Esophagus squamous epithelium (tissue), 5 donors: Measurements from ENCODE around the gene PSMB8. TPM values are rescaled to one million over a fixed set of nuclear protein-coding genes. Genes with fewer than 3 reads are reported as not detected.
A peak's percentile ranks its signal among the peaks of the same experiment; 100 is the strongest.

Source experiments
- DNase-seq: peaks from one replicate; lab custom pipeline; 2025; lab: John Stamatoyannopoulos, UW
- H3K27ac ChIP-seq, 4 donors: fragments of 200-600 bp; sonication (generic); one replicate each; pipeline ENCODE4 v1.5.1; 2016 to 2019; ENCODE audit warnings: mild to moderate bottlenecking in 1 of 4
- H3K27me3 ChIP-seq, 4 donors: fragments of 200-600 bp; sonication (generic); 1 replicate in 3 of 4; 2 replicates in 1 of 4; pipeline versions ENCODE4 v1.5.1 to v1.6.0; 2017 to 2021; ENCODE audit warnings: antibody characterized with exemption in 1 of 4
- H3K36me3 ChIP-seq, 3 donors: fragments of 200-600 bp; sonication (generic); one replicate each; pipeline ENCODE4 v1.5.1; 2016 to 2019
- H3K4me1 ChIP-seq, 3 donors: fragments of 200-600 bp; sonication (generic); one replicate each; pipeline ENCODE4 v1.5.1; 2017 to 2019
- H3K4me3 ChIP-seq, 4 donors: fragments of 200-600 bp; sonication (generic); 1 replicate in 3 of 4; 2 replicates in 1 of 4; pipeline ENCODE4 v1.5.1; 2016 to 2019; ENCODE audit warnings: mild to moderate bottlenecking in 2 of 4, moderate library complexity in 1 of 4
- H3K9me3 ChIP-seq, 3 donors: fragments of 200-600 bp; sonication (generic); one replicate each; pipeline ENCODE4 v1.5.1; 2016 to 2019
- POLR2A ChIP-seq, 4 donors: fragments of 450-650 bp; IDR thresholded peaks; one replicate each; pipeline ENCODE4 v1.6.1; 2017; ENCODE audit warnings: antibody characterized with exemption in 4 of 4, mild to moderate bottlenecking in 4 of 4, moderate library complexity in 3 of 4
- WGBS, 2 donors: methylation state at CpG; one replicate each; pipeline ENCODE4 v1.1.5; 2018; 5-methylcytosine and 5-hydroxymethylcytosine counted together
- intact Hi-C: fragments of 100-400 bp; cut with DNase I; formaldehyde crosslinking; loops from one replicate; pipeline ENCODE4 v1.15.0; 2022
- total RNA-seq, 4 donors: library from RNA; depleted of rRNA; stranded (reverse); fragments of >200 nt; gene quantifications; one replicate each; pipeline ENCODE4 v1.1.0, GENCODE V29; 2016
- TF ChIP-seq, protein P1 (sequence below), 6 experiments: fragments of 450-650 bp in 4 of 6; fragments of 200-600 bp in 2 of 6; sonication (generic) in 2 of 6; IDR thresholded peaks; one replicate each; pipeline ENCODE4 v1.5.1; 2016 to 2019; ENCODE audit warnings: antibody characterized with exemption in 6 of 6, mild to moderate bottlenecking in 4 of 6, moderate library complexity in 4 of 6
- donor health status: DM: yes; HTN: yes; CAD: no.

Gene PSMB8
- total RNA-seq, 4 donors from 2014 or later, result 21.6 to 135 (median 42.2) TPM

DNA sequence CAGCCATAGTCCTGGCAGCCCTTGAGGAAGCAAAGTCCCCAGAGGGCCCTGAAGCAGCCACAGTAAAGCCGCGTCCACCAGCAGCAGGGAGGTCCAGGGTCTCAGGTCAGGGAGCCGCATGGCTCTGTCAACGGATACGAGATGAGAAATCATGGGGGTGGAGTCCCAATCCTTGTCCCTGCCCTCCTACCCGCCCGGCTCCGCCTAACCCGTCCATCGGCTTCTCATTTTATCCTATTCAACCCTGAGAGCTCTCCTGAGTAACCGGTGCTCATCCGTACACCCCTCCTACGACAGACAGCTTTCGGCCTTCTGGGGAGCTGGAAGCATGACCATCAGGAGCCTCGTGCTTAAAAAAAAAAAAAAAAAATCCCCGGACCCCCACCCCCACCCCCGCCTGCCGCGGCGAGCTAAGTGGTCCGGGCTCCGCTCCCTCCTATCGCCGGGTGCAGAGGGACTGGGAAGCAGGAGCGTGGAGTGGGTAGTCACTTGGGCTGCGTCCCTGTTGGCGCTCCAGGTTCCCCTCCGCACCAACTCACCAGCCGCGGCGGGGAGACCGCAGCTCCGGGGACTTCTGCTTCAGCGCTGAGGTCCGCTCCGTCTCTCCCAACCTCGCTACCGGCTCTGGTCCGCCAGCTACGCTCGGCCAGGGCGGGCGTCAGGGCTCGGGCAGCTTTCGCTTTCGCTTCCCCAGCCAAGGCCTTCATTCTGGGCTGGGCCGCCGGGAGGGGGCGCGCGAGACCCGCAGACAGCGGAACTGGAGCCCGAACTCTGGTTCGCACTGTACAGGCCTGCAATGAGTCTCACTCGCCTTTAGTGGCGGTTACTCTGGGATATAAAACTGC, 5.5 kb downstream of the PSMB8 start, which contains the start of gene TAP2:
Gene TAP2 (minus strand): TSS at position 626 of the 845 bp plus-strand sequence. CDS start 506 bp downstream, at position 120.
- DNase-seq, result peak; percentile 67
- TF ChIP-seq, protein P1, sequence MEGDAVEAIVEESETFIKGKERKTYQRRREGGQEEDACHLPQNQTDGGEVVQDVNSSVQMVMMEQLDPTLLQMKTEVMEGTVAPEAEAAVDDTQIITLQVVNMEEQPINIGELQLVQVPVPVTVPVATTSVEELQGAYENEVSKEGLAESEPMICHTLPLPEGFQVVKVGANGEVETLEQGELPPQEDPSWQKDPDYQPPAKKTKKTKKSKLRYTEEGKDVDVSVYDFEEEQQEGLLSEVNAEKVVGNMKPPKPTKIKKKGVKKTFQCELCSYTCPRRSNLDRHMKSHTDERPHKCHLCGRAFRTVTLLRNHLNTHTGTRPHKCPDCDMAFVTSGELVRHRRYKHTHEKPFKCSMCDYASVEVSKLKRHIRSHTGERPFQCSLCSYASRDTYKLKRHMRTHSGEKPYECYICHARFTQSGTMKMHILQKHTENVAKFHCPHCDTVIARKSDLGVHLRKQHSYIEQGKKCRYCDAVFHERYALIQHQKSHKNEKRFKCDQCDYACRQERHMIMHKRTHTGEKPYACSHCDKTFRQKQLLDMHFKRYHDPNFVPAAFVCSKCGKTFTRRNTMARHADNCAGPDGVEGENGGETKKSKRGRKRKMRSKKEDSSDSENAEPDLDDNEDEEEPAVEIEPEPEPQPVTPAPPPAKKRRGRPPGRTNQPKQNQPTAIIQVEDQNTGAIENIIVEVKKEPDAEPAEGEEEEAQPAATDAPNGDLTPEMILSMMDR (IDR thresholded peaks at IDR 0.05), result peak; percentile 87 to 99 (median 98)
- peak in 3 of 4 donors; percentile 32 to 63 (median 57) for TF ChIP-seq POLR2A (IDR thresholded peaks at IDR 0.05)
- H3K36me3 ChIP-seq, result peaks cover 0 to 57% (median 11%) of the 10 kb centered on the region in 3 donors
- H3K4me3 ChIP-seq, result peak within 1 kb of the TSS; percentile 62 to 98 (median 83)
- H3K27ac ChIP-seq, result peak within 1 kb of the TSS; percentile 93 to 98 (median 97)
- H3K27me3 ChIP-seq, result no peaks in the 10 kb centered on the region
- intact Hi-C loops, result no loop called here
- 0 to 1% methylated on average over 17 to 29 of the region's 57 CpGs for WGBS, 2 donors
- peaks cover 9 to 48% (median 35%) of the 10 kb centered on the region in 3 donors for H3K4me1 ChIP-seq
- no peaks in the 10 kb centered on the region for H3K9me3 ChIP-seq

DNA sequence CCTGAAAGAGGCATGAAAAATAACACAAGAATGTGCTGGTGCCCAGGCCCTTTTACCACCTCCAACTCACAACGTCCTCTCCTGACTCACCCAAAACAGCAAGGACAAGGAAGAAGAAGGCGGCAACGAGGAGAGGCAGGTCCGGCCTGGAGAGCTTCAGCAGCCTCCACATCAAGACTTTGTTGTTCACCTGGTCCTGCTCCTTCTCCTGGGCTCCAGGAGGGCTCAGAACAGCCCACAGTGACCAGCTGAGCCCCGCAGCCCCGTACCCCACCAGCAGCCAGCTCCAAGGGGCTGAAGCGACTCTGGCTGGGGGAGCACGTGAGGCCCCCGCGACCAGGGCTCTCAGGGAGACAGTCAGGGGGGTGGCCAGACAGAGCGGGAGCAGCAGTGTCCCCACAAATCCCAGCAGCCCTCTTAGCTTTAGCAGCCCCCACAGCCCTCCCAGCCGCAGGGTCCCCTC, 6.2 kb downstream of the PSMB8 start:
- Histone ChIP-seq H3K27me3 (no peaks in the 10 kb centered on the region), H3K4me1 (peaks cover 7 to 41% (median 31%) of the 10 kb centered on the region in 3 donors), H3K36me3 (peaks cover 0 to 57% (median 11%) of the 10 kb centered on the region in 3 donors), H3K9me3 (no peaks in the 10 kb centered on the region), H3K4me3 (peak overlapping the region; percentile 62 to 98 (median 83)), H3K27ac (peak overlapping the region; percentile 93 to 98 (median 97))
- WGBS, 2 donors, result 18 to 35% methylated on average over 4 of the region's 12 CpGs
- intact Hi-C loops, result no loop called here
- TF ChIP-seq POLR2A (IDR thresholded peaks at IDR 0.05), result no peak
- TF ChIP-seq, protein P1 (IDR thresholded peaks at IDR 0.05), result no peak
- no peak for DNase-seq

DNA sequence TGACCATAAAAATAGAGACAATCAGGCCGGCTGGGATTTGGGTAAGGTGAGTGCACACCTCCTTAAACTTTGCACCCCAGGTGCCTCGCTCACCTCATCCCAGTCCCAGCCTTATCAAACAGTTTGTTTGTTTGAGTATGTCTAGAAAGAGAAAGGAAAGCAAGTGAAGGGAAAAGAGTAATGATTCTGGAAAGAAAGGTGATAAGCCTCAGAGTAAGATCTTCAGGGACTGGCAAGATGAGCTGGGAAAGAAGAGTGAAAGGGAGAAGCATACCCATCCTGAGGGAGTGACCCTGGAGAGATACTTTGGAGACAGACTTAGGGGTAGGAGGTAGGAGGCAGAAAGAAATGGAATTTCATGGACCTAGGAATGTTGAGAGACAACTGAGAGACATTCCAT, 7.0 kb downstream of the PSMB8 start:
- no peak overlapping the region for H3K4me3 ChIP-seq
- H3K4me1 ChIP-seq, result peaks cover 0 to 33% (median 23%) of the 10 kb centered on the region in 3 donors
- 67 to 83% methylated on average over 1 to 2 of the region's 2 CpGs for WGBS, 2 donors
- intact Hi-C loops, result no loop called here
- no peaks in the 10 kb centered on the region for H3K27me3 ChIP-seq
- no peak for DNase-seq
- no peaks in the 10 kb centered on the region for H3K9me3 ChIP-seq
- peak overlapping the region in 3 of 4 donors; percentile 93 to 98 (median 96) for H3K27ac ChIP-seq
- no peak for TF ChIP-seq POLR2A (IDR thresholded peaks at IDR 0.05)
- TF ChIP-seq, protein P1 (IDR thresholded peaks at IDR 0.05), result no peak
- peaks cover 0 to 57% (median 11%) of the 10 kb centered on the region in 3 donors for H3K36me3 ChIP-seq

DNA sequence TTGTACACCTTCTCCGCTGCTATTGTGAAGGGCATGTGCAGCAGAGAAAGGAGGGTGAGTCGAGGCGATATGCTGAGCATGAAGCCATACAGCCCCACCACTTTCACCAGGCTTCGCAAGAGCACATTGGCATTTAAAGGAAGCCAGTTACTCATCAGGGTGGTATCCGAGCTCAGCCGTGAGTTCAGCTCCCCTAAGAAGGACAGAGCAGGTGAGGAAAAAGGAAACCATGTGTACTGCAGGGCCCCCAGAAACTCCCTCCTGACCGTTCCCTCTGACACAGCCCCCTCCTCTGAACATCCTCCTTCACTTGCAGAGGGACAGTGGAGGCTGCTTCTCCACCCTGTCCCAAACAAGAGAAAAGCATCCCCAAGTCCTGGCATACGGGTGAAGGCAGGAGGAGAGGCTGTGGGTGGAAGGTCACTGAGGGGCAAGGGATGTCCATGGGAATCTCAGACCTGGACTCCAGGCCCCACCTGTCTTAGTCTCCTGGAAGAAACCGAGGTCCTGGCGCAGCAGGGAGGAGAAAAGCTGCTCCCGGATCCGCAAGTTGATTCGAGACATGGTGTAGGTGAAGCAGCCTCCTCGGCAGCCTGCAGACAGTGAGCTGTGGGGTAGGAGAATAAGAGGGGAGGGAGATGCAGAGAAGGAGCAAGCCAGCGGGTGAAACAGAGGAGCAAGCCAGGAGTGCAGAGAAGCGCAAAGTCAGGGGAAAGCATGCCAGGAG, 8.5 kb downstream of the PSMB8 start:
- intact Hi-C loops, result no loop called here
- H3K4me1 ChIP-seq, result peaks cover 0 to 26% (median 16%) of the 10 kb centered on the region in 3 donors
- WGBS, 2 donors, result 94 to 95% methylated on average over 14 of the region's 16 CpGs
- H3K27ac ChIP-seq, result no peak overlapping the region
- no peak for DNase-seq
- H3K4me3 ChIP-seq, result no peak overlapping the region
- TF ChIP-seq, protein P1 (IDR thresholded peaks at IDR 0.05), result no peak
- no peak for TF ChIP-seq POLR2A (IDR thresholded peaks at IDR 0.05)
- H3K36me3 ChIP-seq, result peaks cover 7 to 57% (median 21%) of the 10 kb centered on the region in 3 donors
- no peaks in the 10 kb centered on the region for H3K27me3 ChIP-seq
- no peaks in the 10 kb centered on the region for H3K9me3 ChIP-seq
